HepG2 (cell line): ENCODE measurements around the gene UCN2. TPM values are rescaled to one million over a fixed set of nuclear protein-coding genes. Genes with fewer than 3 reads are reported as not detected.

Experiments
- ATAC-seq: fragments of 200-7000 bp; cut with Tn5 transposase; 3 replicates; pipeline ENCODE4 v1.9.1; 2020; ENCODE audit warnings: mild to moderate bottlenecking, moderate library complexity
- BruUV-seq: library from RNA; stranded (reverse); fragments of 400-500 nt; replicated peaks from 2 replicates; lab custom pipeline; 2021; lab: Mats Ljungman, UMichigan
- CTCF ChIA-PET: fragments of 300-600 bp; formaldehyde crosslinking; extraction: SDS; loops from one replicate; lab custom pipeline; 2021; ENCODE audit warnings: low total read pairs, inconsistent platforms, low intra/inter-chr PET ratio; lab: Yijun Ruan, JAX
- POLR2A ChIA-PET: fragments of 350-600 bp; sonication (Branson Sonifier 250); formaldehyde crosslinking; loops from one replicate; lab custom pipeline; 2020; ENCODE audit warnings: antibody characterized with exemption, inconsistent platforms; lab: Yijun Ruan, JAX
- DNase-seq: peaks from one replicate; pipeline ENCODE4 v3.0.0-alpha.2; 2015; ENCODE audit warnings: low spot score
- FAIRE-seq: peaks from 3 replicates; lab custom pipeline; 2011; peaks lifted over from hg19 to GRCh38; lab: Jason Lieb, UNC
- H2AFZ ChIP-seq: one replicate; pipeline ENCODE4 v1.6.1; 2011; ENCODE audit warnings: low read length, inconsistent platforms
- H3K27ac ChIP-seq: fragments of 300-600 bp; 3 replicates; pipeline ENCODE4 v1.8.0; 2011; ENCODE audit warnings: mixed run types, mild to moderate bottlenecking, mixed read lengths, low read length, inconsistent platforms; ENCODE audit not compliant: insufficient read depth; ENCODE audit errors: extremely low read length
- H3K27me3 ChIP-seq, 2 experiments: fragments of 200-600 bp in 1 of 2; 2 replicates in 1 of 2; 3 replicates in 1 of 2; pipeline versions ENCODE4 v1.6.0 to v1.8.0; 2011; ENCODE audit warnings: low read length in 2 of 2, mild to moderate bottlenecking in 2 of 2, moderate library complexity in 2 of 2, inconsistent platforms in 1 of 2; ENCODE audit not compliant: insufficient read depth in 2 of 2, control insufficient read depth in 1 of 2
- H3K36me3 ChIP-seq, 2 experiments: fragments of 200-600 bp in 1 of 2; replicated peaks in 1 of 2; 2 replicates in 1 of 2; 3 replicates in 1 of 2; pipeline versions ENCODE4 v1.5.1 to v1.8.0; 2011; ENCODE audit warnings: low read length in 2 of 2, inconsistent platforms in 1 of 2; ENCODE audit not compliant: insufficient read depth in 2 of 2, control insufficient read depth in 1 of 2
- H3K4me1 ChIP-seq: 2 replicates; pipeline ENCODE4 v1.5.1; 2012; ENCODE audit warnings: low read length, inconsistent platforms; ENCODE audit not compliant: insufficient read depth
- H3K4me2 ChIP-seq: 2 replicates; pipeline ENCODE4 v1.6.0; 2011; ENCODE audit warnings: low read depth, low read length, inconsistent platforms
- H3K4me3 ChIP-seq, 3 experiments: fragments of 200-600 bp in 1 of 3; sonication (generic), shearing (Covaris generic) in 1 of 3; replicated peaks in 1 of 3; 2 replicates each; pipeline ENCODE4 v1.5.1; 2011 to 2016; ENCODE audit warnings: low read length in 3 of 3, inconsistent platforms in 2 of 3, low read depth in 2 of 3, mild to moderate bottlenecking in 2 of 3, control low read depth in 1 of 3, mixed read lengths in 1 of 3; ENCODE audit not compliant: insufficient read depth in 1 of 3
- H3K79me2 ChIP-seq: one replicate; pipeline ENCODE4 v1.6.1; 2011; ENCODE audit warnings: low read length, inconsistent platforms; ENCODE audit not compliant: insufficient read depth
- H3K9ac ChIP-seq: 2 replicates; pipeline ENCODE4 v1.6.0; 2011; ENCODE audit warnings: mild to moderate bottlenecking, low read depth, low read length, inconsistent platforms; ENCODE audit not compliant: insufficient read depth
- H3K9me3 ChIP-seq: 2 replicates; pipeline ENCODE4 v1.5.1; 2012; ENCODE audit warnings: mild to moderate bottlenecking, low read length
- H4K20me1 ChIP-seq: 2 replicates; pipeline ENCODE4 v1.6.0; 2011; ENCODE audit warnings: inconsistent platforms, mild to moderate bottlenecking, low read length, moderate library complexity; ENCODE audit not compliant: insufficient read depth
- BRD4 ChIP-seq: sonication (generic); formaldehyde crosslinking; IDR thresholded peaks from 2 replicates; pipeline ENCODE4 v1.4.0; 2020; ENCODE audit warnings: missing genetic modification reagents
- HNF4A ChIP-seq: sonication (generic); formaldehyde crosslinking; IDR thresholded peaks from 2 replicates; pipeline ENCODE4 v1.4.0; 2020; ENCODE audit warnings: missing genetic modification reagents
- POLR2A ChIP-seq, 2 experiments: IDR thresholded peaks; 2 replicates each; pipeline ENCODE4 v1.6.1; 2011; ENCODE audit warnings: low read depth in 2 of 2, low read length in 2 of 2, mild to moderate bottlenecking in 1 of 2, moderate library complexity in 1 of 2; ENCODE audit not compliant: insufficient read depth in 1 of 2
- SMARCC2 ChIP-seq: fragments of 450-650 bp; IDR thresholded peaks from 2 replicates; pipeline ENCODE4 v1.6.1; 2017; ENCODE audit warnings: antibody characterized with exemption, mild to moderate bottlenecking
- STAT5B ChIP-seq: sonication (generic); formaldehyde crosslinking; IDR thresholded peaks from 2 replicates; pipeline ENCODE4 v1.4.0; 2020; ENCODE audit warnings: missing genetic modification reagents
- ZBTB8A ChIP-seq: sonication (generic); formaldehyde crosslinking; IDR thresholded peaks from 2 replicates; pipeline ENCODE4 v1.4.0; 2020; ENCODE audit warnings: mild to moderate bottlenecking, low read depth, missing genetic modification reagents, borderline replicate concordance
- ZNF329 ChIP-seq: sonication (generic); formaldehyde crosslinking; IDR thresholded peaks from 2 replicates; pipeline ENCODE4 v1.9.0; 2021; ENCODE audit warnings: low read depth, mild to moderate bottlenecking, missing genetic modification reagents
- ZNF382 ChIP-seq: sonication (generic); formaldehyde crosslinking; IDR thresholded peaks from 2 replicates; pipeline ENCODE4 v1.5.0; 2020; ENCODE audit warnings: missing genetic modification reagents, mild to moderate bottlenecking, borderline replicate concordance
- ZSCAN31 ChIP-seq: sonication (generic); formaldehyde crosslinking; IDR thresholded peaks from 2 replicates; pipeline ENCODE4 v1.5.0; 2020; ENCODE audit warnings: low read depth, mild to moderate bottlenecking, missing genetic modification reagents
- WGBS: methylation state at CpG from one replicate; pipeline ENCODE4 v1.1.6; 2017; ENCODE audit warnings: low lambda C conversion rate; 5-methylcytosine and 5-hydroxymethylcytosine counted together
- in situ Hi-C: cut with HindIII; loops from 2 replicates; pipeline ENCODE4 v1.10.0; 2017; ENCODE audit warnings: low pct_unique_long_range_greater_than_20kb; ENCODE audit not compliant: extremely low pct_ligation_motif_present
- intact Hi-C: fragments of 100-400 bp; cut with micrococcal nuclease; formaldehyde crosslinking; loops from one replicate; pipeline ENCODE4 v1.10.0; 2022; ENCODE audit not compliant: unreplicated experiment
- polyA plus RNA-seq, 8 experiments: library from polyadenylated mRNA; depleted of rRNA in 3 of 8; stranded (reverse) in 7 of 8; unstranded in 1 of 8; fragments of >200 nt; fragmentation: Illumina TruSeq in 4 of 8; extraction: Trizol in 4 of 8; gene quantifications; 2 replicates each; pipeline versions ENCODE4 v1.2.1 to v1.2.3, GENCODE V29; 2011 to 2016; ENCODE audit warnings: low read depth in 4 of 8, missing spikeins in 1 of 8, mixed read lengths in 1 of 8; ENCODE audit not compliant: insufficient read depth in 1 of 8
- total RNA-seq, 5 experiments: library from RNA; depleted of rRNA; stranded (reverse); fragments of >200 nt; fragmentation: Illumina TruSeq; extraction: Trizol; gene quantifications; 2 replicates each; pipeline ENCODE4 v1.2.3, GENCODE V29; 2016; ENCODE audit warnings: low read depth in 1 of 5
- TF ChIP-seq, protein P1 (sequence below): sonication (generic); formaldehyde crosslinking; IDR thresholded peaks from 2 replicates; pipeline ENCODE4 v1.4.0; 2020; ENCODE audit warnings: missing genetic modification reagents, borderline replicate concordance
- TF ChIP-seq, protein P2 (sequence below), 2 experiments: sonication (generic) in 1 of 2; formaldehyde crosslinking in 1 of 2; IDR thresholded peaks; 2 replicates each; pipeline versions ENCODE4 v1.4.0 to v1.6.1; 2018 to 2020; ENCODE audit warnings: missing genetic modification reagents in 2 of 2, borderline replicate concordance in 1 of 2, low read depth in 1 of 2, mild to moderate bottlenecking in 1 of 2, missing biosample characterization in 1 of 2

Gene UCN2
- total and polyA plus RNA-seq, 2 of the 13 experiments (the other 11 are each of a cell fraction or from before 2014, with no cell fraction given) = 0.07 to 1.5 TPM

DNA sequence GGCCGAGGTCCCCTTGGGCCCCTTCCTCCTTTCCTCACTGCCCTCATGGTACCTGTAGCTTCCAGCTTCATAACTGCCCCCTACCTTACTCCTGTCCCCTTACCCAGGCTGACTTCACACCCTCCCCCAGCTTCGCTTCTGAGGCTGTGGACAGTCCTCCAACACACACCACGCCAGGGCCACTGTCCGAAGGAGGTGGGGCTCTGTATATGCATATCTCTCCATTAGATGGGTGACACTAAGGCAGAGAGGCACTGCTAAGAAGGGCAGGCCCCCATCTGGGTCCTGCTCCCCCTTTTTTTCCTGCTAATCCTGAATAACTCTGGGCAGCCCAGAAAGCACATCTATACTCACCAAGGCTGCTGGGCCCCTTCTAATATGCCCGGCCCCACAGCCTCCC is 32.6 kb upstream of the UCN2 start:
- POLR2A ChIA-PET = interaction anchor here (1.3 to 3.3 kb wide), 3 partner anchors 14 to 40 kb away, joined by 4 to 11 read pairs (median 5); partner anchors contain the start of genes SLC26A6 and UQCRC1
- H3K4me2 ChIP-seq = no peak overlapping the region
- FAIRE-seq = no peak

DNA sequence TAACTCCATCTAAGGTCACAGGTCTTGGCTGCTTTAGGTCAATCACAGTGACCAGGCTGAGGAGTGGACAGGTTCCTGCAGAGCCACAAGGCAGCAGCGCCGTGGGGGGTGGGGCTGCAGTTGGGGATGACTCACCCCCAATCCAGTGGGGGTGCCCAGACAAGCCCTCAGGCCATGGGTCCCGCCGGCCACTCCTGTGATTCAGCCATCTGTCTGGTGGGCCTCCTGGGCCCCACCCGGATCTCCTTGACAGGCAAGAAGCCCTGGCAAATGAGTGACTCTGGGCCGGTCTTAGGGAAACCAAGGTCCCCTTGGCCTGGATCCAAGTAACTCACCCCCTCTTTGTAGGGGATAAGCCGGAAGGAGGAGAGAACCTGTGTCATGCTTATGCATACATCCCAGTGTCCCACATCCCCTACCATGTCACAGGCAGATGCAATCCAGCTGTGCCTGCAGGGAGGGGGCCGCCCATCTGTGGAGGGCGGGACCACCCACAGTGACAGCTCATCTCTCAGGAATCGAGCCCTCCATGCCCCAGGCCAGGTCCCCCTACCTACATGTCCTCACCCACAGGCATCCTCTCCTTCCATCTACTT is 32.0 kb upstream of the UCN2 start:
- peaks cover 35% of the 10 kb centered on the region for H3K4me1 ChIP-seq
- H4K20me1 ChIP-seq = 0 out of 2 replicates have a peak, but pooled peaks cover 8% of the 10 kb centered on the region
- H3K79me2 ChIP-seq = no peaks in the 10 kb centered on the region
- intact Hi-C loops = no loop called here
- peaks cover 16 to 30% of the 10 kb centered on the region in 2 experiments; a peak in 4 of 5 replicates for H3K36me3 ChIP-seq
- DNase-seq = peak; percentile 32
- no peak for FAIRE-seq
- no peaks in the 10 kb centered on the region for H3K27me3 ChIP-seq
- 26% methylated on average over 5 of the region's 10 CpGs for WGBS
- H3K4me3 ChIP-seq = no peak overlapping the region
- peak; percentile 14 for ATAC-seq
- H3K4me2 ChIP-seq = peak overlapping the region; percentile 36; the same call in 1 of the 2 replicates
- no TSS peak for BruUV-seq
- in situ Hi-C loops = no loop called here
- no peak overlapping the region for H2AFZ ChIP-seq
- no peak overlapping the region for H3K9ac ChIP-seq
- ChIA-PET CTCF (no interaction called here), POLR2A (interaction anchor here (1.3 kb wide), 1 partner anchor 40 kb away, joined by 4 read pairs; the partner anchor contains the start of gene SLC26A6)
- H3K9me3 ChIP-seq = no peaks in the 10 kb centered on the region
- H3K27ac ChIP-seq = no peak overlapping the region
- TF ChIP-seq HNF4A (no peak), STAT5B (CRISPR knock-in tag) (no peak), ZNF329 (CRISPR knock-in tag) (no peak), ZBTB8A (CRISPR knock-in tag) (no peak), ZSCAN31 (CRISPR knock-in tag) (no peak)
- TF ChIP-seq, protein P1, sequence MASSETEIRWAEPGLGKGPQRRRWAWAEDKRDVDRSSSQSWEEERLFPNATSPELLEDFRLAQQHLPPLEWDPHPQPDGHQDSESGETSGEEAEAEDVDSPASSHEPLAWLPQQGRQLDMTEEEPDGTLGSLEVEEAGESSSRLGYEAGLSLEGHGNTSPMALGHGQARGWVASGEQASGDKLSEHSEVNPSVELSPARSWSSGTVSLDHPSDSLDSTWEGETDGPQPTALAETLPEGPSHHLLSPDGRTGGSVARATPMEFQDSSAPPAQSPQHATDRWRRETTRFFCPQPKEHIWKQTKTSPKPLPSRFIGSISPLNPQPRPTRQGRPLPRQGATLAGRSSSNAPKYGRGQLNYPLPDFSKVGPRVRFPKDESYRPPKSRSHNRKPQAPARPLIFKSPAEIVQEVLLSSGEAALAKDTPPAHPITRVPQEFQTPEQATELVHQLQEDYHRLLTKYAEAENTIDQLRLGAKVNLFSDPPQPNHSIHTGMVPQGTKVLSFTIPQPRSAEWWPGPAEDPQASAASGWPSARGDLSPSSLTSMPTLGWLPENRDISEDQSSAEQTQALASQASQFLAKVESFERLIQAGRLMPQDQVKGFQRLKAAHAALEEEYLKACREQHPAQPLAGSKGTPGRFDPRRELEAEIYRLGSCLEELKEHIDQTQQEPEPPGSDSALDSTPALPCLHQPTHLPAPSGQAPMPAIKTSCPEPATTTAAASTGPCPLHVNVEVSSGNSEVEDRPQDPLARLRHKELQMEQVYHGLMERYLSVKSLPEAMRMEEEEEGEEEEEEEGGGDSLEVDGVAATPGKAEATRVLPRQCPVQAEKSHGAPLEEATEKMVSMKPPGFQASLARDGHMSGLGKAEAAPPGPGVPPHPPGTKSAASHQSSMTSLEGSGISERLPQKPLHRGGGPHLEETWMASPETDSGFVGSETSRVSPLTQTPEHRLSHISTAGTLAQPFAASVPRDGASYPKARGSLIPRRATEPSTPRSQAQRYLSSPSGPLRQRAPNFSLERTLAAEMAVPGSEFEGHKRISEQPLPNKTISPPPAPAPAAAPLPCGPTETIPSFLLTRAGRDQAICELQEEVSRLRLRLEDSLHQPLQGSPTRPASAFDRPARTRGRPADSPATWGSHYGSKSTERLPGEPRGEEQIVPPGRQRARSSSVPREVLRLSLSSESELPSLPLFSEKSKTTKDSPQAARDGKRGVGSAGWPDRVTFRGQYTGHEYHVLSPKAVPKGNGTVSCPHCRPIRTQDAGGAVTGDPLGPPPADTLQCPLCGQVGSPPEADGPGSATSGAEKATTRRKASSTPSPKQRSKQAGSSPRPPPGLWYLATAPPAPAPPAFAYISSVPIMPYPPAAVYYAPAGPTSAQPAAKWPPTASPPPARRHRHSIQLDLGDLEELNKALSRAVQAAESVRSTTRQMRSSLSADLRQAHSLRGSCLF (CRISPR knock-in tag) = no peak

More for the DNA sequence above, 32.6 kb upstream of the UCN2 start:
- 75% methylated on average over 4 of the region's 5 CpGs for WGBS
- H3K79me2 ChIP-seq = no peaks in the 10 kb centered on the region
- CTCF ChIA-PET = no interaction called here
- in situ Hi-C loops (no loop called here), intact Hi-C loops (no loop called here)
- no peaks in the 10 kb centered on the region for H3K9me3 ChIP-seq
- no peak overlapping the region for H3K9ac ChIP-seq
- peaks cover 20 to 35% of the 10 kb centered on the region in 2 experiments; a peak in 4 of 5 replicates for H3K36me3 ChIP-seq
- DNase-seq = no peak
- no peak overlapping the region for H3K4me3 ChIP-seq
- no TSS peak for BruUV-seq
- ATAC-seq = peak; percentile 12
- H3K27ac ChIP-seq = no peak overlapping the region
- no peaks in the 10 kb centered on the region for H3K27me3 ChIP-seq
- no peak overlapping the region for H2AFZ ChIP-seq
- H4K20me1 ChIP-seq = 0 out of 2 replicates have a peak, but pooled peaks cover 8% of the 10 kb centered on the region
- H3K4me1 ChIP-seq = peaks cover 35% of the 10 kb centered on the region
- 0 out of 2 replicates have a peak, but pooled peaks have one; percentile 35 for TF ChIP-seq ZNF382 (CRISPR knock-in tag)
- TF ChIP-seq BRD4 (CRISPR knock-in tag) = no peak
- no peak for TF ChIP-seq SMARCC2
- TF ChIP-seq, protein P2, sequence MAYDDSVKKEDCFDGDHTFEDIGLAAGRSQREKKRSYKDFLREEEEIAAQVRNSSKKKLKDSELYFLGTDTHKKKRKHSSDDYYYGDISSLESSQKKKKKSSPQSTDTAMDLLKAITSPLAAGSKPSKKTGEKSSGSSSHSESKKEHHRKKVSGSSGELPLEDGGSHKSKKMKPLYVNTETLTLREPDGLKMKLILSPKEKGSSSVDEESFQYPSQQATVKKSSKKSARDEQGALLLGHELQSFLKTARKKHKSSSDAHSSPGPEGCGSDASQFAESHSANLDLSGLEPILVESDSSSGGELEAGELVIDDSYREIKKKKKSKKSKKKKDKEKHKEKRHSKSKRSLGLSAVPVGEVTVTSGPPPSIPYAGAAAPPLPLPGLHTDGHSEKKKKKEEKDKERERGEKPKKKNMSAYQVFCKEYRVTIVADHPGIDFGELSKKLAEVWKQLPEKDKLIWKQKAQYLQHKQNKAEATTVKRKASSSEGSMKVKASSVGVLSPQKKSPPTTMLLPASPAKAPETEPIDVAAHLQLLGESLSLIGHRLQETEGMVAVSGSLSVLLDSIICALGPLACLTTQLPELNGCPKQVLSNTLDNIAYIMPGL (CRISPR knock-in tag; IDR thresholded peaks at IDR 0.05; ENCODE audit: borderline replicate concordance in 1 of 2, low read depth in 1 of 2) = 0 out of 4 replicates have a peak, but pooled peaks of 1 of the 2 experiments have one; percentile 26
- 0 out of 4 replicates have a peak, but pooled peaks of 1 of the 2 experiments have one; percentile 5 for TF ChIP-seq POLR2A (IDR thresholded peaks at IDR 0.05; ENCODE audit: insufficient read depth in 1 of 2, low read depth in 2 of 2, low read length in 2 of 2)
- TF ChIP-seq, all 625 proteins: peak for 3
